Ovary (tissue), 3 donors: ENCODE measurements around the gene SLC23A3.

ENCODE experiments used
- POLR2A ChIP-seq: fragments of 450-650 bp; IDR thresholded peaks from one replicate; pipeline ENCODE4 v1.6.1; 2017; ENCODE audit warnings: antibody characterized with exemption, mild to moderate bottlenecking, moderate library complexity
- TF ChIP-seq, protein P1 (sequence below), 3 donors: fragments of 450-650 bp in 2 of 3; fragments of 200-600 bp in 1 of 3; IDR thresholded peaks; one replicate each; pipeline versions ENCODE4 v1.5.1 to v1.8.0; 2016 to 2022; ENCODE audit warnings: antibody characterized with exemption in 3 of 3, mild to moderate bottlenecking in 1 of 3
- donor health status: DM: no; HTN: no; CAD: no.

- TF ChIP-seq, protein P1, sequence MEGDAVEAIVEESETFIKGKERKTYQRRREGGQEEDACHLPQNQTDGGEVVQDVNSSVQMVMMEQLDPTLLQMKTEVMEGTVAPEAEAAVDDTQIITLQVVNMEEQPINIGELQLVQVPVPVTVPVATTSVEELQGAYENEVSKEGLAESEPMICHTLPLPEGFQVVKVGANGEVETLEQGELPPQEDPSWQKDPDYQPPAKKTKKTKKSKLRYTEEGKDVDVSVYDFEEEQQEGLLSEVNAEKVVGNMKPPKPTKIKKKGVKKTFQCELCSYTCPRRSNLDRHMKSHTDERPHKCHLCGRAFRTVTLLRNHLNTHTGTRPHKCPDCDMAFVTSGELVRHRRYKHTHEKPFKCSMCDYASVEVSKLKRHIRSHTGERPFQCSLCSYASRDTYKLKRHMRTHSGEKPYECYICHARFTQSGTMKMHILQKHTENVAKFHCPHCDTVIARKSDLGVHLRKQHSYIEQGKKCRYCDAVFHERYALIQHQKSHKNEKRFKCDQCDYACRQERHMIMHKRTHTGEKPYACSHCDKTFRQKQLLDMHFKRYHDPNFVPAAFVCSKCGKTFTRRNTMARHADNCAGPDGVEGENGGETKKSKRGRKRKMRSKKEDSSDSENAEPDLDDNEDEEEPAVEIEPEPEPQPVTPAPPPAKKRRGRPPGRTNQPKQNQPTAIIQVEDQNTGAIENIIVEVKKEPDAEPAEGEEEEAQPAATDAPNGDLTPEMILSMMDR (IDR thresholded peaks at IDR 0.05) = no peak
- no peak for TF ChIP-seq POLR2A
These were observed 39.7 kb upstream of the SLC23A3 start for GRCh38 chr2:219209236-219210195.
